Activated CD4-positive, alpha-beta T cell treated with anti-CD3 and anti-CD28 coated beads, Interleukin-2, amount 50 U/mL, for 48 hours (primary cell): Measurements from ENCODE around the gene TBC1D1.

Experiments used
- DNase-seq, 2 experiments: peaks; one replicate each; pipeline ENCODE4 v3.0.0-alpha.2; 2020

TBC1D1 gene

DNA sequence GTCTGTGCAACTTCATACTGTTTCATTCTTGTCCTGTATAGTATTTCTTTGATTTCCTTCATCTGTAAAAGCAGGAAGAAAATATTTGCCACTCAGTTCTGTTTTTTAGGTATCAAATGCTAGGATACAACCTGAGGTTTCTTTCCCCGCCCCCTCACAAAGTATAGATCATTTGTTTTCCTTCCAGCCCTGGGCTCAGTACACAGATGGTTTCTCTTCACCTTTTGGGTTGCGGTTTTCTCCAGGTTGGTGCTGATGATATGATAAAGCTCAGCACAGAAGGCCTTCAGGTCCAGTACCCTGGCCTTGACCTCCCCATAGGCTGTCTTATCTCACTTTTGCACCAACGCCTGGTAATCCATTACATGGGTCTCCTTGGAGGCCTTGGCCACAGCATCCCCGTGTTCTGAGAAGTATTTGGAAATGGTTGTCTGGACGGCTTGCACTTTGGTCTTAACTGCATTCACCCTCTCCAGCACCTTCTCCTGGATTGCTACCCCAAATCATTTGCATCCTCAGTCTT is 104.5 kb downstream of the TBC1D1 start:
- DNase-seq = no peak

DNA sequence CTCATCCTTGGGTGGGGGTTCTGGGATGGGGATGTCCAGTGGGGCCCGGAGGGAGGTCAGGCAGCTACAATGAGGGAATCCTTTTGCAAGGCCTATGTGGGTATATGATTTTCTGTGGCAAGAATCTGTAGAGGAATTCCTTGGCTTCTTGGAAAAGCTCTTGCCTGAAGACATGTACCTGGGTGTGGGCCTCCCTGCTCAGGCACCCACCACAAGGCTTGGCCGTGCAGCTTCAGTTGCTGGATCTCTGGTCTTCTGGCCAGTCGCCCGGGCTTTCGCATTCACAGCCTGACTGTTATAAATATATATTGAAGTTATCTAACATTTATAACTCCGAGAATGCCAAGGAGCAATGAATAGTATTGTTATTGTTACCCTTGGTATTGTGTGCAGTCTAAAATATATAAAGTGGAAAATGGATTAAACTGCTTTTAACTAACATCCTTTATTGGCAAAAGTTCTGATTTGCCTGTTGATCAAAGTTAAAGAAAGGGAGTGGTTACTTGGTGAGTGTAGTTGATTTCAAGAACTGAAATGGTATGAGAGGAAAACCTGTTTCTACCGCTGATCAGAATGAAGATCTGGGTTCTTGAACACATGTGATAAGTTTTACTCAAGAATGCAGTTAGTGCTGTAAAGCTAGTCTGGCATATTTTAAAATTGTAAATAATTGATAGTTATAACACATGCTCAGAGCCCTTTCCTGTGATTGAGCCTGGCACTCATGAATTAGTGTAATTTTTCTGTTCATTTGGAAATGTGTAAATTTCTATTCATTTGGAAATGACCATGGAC is 105.3 kb downstream of the TBC1D1 start:
- DNase-seq = no peak

GRCh38 chr4:37998226-37998625 is 107.3 kb downstream of the TBC1D1 start:
- DNase-seq = no peak

GRCh38 chr4:37999000-37999716 is 108.3 kb downstream of the TBC1D1 start:
- no peak for DNase-seq

- no peak for DNase-seq
Observed at GRCh38 chr4:37999965-38000364, 109.1 kb downstream of the TBC1D1 start.

- DNase-seq = no peak
Observed at GRCh38 chr4:38001927-38002326, 111.0 kb downstream of the TBC1D1 start.

GRCh38 chr4:38002451-38003071 is 111.7 kb downstream of the TBC1D1 start:
- DNase-seq = no peak

DNA sequence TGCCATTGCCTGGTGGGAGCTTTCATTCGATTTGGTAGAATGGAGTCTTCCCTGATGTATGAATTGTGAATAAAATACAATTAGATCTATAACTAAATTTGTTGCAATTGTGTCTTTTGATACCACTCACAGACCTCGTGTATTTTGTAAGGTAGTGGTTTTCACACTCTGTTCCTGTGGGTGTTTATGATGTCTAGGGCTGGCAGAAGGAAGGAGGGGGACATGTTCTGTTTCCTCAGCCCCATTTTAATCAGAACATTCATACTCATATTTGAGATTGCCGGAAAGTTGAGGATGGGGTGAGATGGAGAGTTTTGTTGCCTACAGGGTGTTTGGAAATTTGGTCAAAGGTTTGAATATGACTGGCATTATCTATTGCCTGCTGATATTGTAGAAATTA is 112.2 kb downstream of the TBC1D1 start:
- DNase-seq = no peak

GRCh38 chr4:38003628-38004027 is 112.7 kb downstream of the TBC1D1 start:
- DNase-seq = no peak

DNA sequence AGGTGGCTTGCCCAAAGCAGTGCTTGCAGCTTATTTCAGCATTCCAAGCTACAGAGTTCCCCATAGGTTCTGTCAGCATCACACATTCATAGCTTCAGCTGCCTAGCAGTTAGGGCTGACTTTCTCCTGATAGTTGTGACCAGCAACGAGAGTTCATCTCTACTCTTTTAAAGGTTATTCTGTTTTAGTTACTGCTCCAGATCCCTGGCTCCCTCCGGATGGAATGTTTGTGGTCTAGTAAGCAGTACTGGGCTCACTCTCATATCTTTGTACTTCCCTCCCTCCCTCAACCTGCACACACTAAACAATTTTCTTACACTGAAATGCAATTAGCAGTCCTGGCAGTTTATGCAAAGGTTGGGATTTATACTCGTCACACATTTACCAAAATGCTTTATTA is 113.2 kb downstream of the TBC1D1 start:
- DNase-seq = no peak

DNA sequence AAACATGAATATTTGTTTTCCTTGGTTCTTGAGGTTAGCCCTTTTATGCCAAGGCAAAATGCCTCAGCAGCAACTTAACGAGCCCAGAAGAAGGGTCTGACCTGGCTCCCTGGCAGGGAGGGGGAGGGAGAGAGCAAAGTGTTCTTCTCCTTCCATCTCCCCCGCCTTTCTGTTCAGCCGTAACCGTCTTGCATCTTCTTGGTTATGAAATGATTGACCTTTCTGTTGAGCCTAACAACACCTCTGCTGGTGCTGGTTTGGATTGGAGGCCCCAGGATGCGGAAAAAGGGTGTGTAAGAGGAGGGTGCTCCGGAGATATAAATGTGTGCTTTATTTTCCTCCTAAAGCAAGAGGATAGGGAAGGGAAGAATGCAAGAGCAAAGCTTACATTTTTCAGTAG is 114.0 kb downstream of the TBC1D1 start:
- DNase-seq = no peak

- no peak for DNase-seq
Observed at GRCh38 chr4:38005637-38006036, 114.8 kb downstream of the TBC1D1 start.

GRCh38 chr4:38007645-38008044 is 116.8 kb downstream of the TBC1D1 start:
- DNase-seq = no peak

DNA sequence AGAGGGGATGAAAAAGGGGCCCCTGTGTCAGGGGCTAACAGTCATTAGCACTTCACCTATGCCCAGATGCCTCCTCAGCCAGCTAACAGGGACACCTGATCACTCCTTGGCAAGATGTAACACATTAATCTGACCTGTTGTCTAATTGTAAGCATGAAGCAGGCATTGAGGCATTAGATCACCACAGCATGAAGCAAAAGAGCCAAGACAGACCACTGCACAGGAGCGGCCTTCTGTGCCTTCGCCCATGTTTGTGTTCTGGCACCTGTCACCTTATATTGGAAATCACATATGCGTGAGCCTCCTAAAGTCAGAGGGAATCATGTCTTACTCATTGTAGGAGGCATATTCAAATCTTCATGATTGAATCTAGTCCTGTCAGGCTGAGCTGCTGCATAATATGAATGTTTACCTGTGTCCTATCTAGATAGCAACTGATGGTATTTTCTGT is 117.7 kb downstream of the TBC1D1 start:
- no peak for DNase-seq

DNA sequence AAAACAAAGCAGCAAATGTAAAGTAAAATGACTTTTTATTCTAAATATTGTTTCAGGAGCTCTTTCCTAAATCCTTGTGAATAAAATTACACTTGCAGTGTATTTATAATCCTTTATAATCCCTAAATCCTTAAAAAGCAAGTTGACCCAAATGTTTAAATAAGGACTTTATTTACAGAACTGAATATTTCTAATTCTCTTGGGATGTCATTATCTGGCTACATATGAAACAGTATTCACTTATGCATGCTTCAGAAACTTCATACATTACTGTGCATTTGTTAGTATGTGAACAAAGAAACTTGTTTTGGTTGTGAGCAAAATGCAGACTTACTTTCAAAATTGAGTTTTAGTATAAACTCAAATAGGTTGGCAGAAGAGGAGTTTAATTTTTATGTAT is 118.5 kb downstream of the TBC1D1 start:
- DNase-seq = no peak

DNA sequence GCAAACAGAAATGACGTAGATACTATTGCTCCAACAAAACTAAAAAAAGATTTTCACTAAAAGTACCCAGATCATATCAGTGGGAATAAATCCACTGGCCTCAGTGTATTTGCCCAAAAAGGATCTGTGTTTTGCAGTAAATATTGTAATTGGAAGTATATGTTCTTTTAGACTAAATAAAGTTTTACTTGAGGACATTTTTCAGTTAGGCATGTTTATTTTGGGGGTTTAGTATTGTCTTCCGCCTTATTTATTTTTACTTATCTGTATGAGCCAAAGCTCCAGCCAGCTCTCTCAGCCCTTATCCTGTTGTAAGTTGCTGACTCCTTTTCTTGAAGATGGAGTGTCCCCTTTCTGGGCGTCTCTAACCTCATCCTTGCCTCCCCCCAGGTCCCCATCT is 119.1 kb downstream of the TBC1D1 start:
- DNase-seq = no peak

- no peak for DNase-seq
Observed at GRCh38 chr4:38011511-38012162, 120.8 kb downstream of the TBC1D1 start.

DNA sequence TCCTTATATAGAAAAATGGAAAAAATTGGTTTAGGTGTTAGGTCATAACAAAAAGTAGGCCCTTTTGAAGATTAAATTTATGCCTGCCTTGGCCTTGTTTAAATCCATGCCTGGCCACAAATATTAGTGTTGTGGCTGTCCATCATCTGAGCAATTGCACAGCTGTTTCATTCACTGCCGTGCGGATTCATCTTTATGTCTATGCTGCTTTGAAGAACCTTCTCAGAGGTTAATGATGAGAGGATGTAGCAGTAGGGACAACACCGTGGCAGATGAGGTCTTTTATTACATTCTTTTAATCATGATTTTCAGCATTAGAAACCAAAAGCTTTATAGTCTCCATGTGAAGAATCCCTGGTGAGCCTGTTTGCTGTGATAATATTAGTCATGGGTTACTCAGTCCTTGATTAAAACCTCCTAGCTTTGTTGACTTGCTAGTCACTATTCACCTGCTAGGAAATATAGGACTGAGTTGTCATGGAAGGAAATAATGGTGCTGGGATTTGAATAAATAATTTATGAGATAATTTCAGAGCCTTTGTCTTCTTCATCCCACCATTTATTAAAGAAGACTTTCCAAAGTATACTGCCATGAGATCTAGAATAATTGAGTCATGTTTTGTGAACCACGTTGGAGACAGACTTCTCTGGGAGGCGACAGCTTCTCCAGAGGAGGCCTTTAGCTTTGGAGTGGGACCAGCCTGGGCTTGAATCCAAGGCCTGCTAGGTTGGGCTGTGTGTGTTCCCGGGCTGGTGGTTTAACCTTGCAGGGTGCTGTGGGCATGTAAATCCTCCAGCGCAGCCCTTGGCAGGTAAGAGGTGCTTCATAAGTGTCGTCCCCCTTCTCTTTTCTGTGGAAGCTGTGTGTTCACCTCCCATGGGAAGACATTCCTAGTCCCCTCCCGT is 122.8 kb downstream of the TBC1D1 start:
- no peak for DNase-seq

GRCh38 chr4:38014421-38014852 is 123.6 kb downstream of the TBC1D1 start:
- DNase-seq = no peak

- DNase-seq = no peak
Observed at GRCh38 chr4:38015886-38016515, 125.1 kb downstream of the TBC1D1 start.

- no peak for DNase-seq
Observed at GRCh38 chr4:38016698-38017097, 125.8 kb downstream of the TBC1D1 start.
